PC-9 (cell line): ENCODE data around the gene LRRC46.

ENCODE experiments used
- CTCF ChIP-seq: fragments of 200-600 bp; sonication (generic); conservative IDR thresholded peaks from 2 replicates; pipeline ENCODE4 v1.6.1; 2017; ENCODE audit warnings: mixed run types, antibody characterized with exemption, mild to moderate bottlenecking, moderate library complexity
- EZH2 ChIP-seq: fragments of 200-600 bp; sonication (generic); IDR thresholded peaks from 2 replicates; pipeline ENCODE4 v1.8.0; 2017; ENCODE audit warnings: antibody characterized with exemption, low read depth

GRCh38 chr17:47820033-47820789, 11.3 kb upstream of the LRRC46 start:
- TF ChIP-seq EZH2 (no peak), CTCF (no peak)
